Measurements from ENCODE around the gene LYVE1. TPM values are rescaled to one million over a fixed set of nuclear protein-coding genes. Genes with fewer than 3 reads are reported as not detected.

Gene LYVE1
- total RNA-seq, 2 experiments from 2014 or later: not detected

DNA sequence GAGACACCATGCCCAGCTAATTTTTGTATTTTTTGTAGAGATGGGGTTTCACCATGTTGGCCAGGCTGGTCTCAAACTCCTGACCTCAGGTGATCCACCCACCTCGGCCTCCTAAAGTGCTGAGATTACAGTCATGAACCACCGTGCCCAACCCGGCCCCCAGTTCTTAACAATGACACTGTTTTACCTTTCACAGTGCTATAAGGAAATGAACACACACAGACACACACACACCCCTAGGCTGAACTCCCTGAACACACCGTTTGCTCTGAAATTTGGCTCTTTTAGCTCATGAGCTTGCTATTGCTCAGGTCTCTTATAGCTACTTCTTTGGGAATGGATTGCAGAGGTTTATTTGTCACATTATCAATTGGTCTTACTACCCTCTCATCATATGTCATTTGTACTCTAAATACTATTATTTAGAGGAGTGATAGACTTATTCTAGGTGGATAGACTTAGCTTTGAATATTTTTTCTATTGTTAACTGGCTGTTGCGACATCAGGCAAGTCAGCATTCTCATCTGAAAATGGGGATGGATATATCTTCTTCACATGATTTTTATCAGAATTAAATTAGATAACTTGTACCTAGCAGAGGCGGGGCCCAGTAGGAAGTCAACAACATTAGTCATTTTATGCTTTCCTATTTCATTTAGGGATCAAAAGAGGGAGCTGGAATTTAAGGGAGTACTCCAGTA, 2.1 kb downstream of the LYVE1 start:
- CTCF ChIA-PET: interaction anchor here (1.8 kb wide), 1 partner anchor 25 kb away, joined by 6 read pairs; the partner anchor contains the start of gene RNF141
- no peak overlapping the region for H3K4me3 Mint-ChIP-seq
- peaks cover 2% of the 10 kb centered on the region for H3K27me3 Mint-ChIP-seq (ENCODE audit: low read depth)
- H3K36me3 Mint-ChIP-seq (ENCODE audit: low read depth): no peaks in the 10 kb centered on the region
- no peak overlapping the region for H3K27ac Mint-ChIP-seq
- H3K9me3 Mint-ChIP-seq: no peaks in the 10 kb centered on the region
- H3K4me1 Mint-ChIP-seq (ENCODE audit: low read depth): no peaks in the 10 kb centered on the region
- DNase-seq: no peak
- intact Hi-C loops (cut with micrococcal nuclease): no loop called here

DNA sequence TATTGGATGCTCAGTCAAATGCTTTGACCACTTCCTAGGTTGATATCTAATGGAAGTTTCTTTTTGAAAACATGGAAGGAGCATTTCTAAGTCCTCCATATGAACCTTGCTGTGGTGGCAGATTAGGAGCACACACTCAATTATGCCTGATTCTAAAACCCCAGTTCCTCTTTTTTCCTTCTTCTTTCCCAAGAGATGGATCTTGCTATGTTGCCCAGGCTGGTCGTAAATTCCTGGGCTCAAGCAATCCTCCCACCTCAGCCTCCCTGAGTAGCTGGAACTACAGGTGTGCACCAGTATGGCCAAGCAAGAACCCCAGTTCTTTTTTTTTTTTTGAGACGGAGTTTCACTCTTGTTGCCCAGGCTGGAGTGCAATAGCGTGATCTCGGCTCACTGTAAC, 3.0 kb downstream of the LYVE1 start:
- DNase-seq: no peak
- Mint-ChIP-seq H3K4me1 (ENCODE audit: low read depth) (no peaks in the 10 kb centered on the region), H3K9me3 (no peaks in the 10 kb centered on the region), H3K27ac (no peak overlapping the region), H3K27me3 (ENCODE audit: low read depth) (no peaks in the 10 kb centered on the region), H3K4me3 (no peak overlapping the region), H3K36me3 (ENCODE audit: low read depth) (no peaks in the 10 kb centered on the region)
- CTCF ChIA-PET: interaction anchor here (0.7 kb wide), 1 partner anchor 91 kb away, joined by 3 read pairs; no protein-coding TSS in a partner anchor
- intact Hi-C loops (cut with micrococcal nuclease): no loop called here

DNA sequence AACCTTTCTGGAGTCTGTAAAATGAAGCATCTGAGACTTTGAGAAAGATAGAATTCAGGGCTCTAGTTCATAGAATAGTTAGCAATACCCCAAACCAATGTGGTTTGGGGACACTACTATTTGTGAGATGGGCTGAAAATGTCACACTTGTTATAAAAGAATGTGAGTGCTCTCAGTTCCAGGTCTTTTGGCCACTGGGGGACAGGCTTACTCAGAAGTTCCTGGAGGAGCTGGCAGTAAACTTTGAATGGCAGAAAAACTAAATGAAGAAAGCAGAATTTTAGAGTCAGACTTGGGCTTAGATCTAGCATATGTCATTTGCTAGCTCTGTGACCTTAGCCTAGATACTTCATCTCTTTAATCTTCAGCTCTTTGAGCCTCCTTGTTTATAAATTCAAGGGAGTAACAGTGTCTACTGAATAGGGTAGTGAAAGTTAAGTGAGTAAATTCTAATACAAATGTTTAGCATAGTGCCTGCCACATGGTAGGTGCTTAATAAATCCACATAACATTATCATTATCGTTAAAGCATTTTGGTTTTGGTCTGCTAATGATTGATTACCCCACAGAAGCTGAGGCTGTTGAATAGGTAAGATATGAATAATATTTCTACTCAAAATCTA, 3.7 kb downstream of the LYVE1 start:
- CTCF ChIA-PET: interaction anchor here (0.6 to 1.1 kb wide), 3 partner anchors 24 to 999 kb away, joined by 3 read pairs; partner anchors contain the start of gene RNF141
- no peak overlapping the region for H3K4me3 Mint-ChIP-seq
- H3K27me3 Mint-ChIP-seq (ENCODE audit: low read depth): no peaks in the 10 kb centered on the region
- H3K4me1 Mint-ChIP-seq (ENCODE audit: low read depth): no peaks in the 10 kb centered on the region
- H3K9me3 Mint-ChIP-seq: no peaks in the 10 kb centered on the region
- no peak overlapping the region for H3K27ac Mint-ChIP-seq
- H3K36me3 Mint-ChIP-seq (ENCODE audit: low read depth): no peaks in the 10 kb centered on the region
- intact Hi-C loops (cut with micrococcal nuclease): loop anchor here (1.0 kb wide), 1 partner anchor 89 kb away; no protein-coding TSS in a partner anchor
- no peak for DNase-seq

DNA sequence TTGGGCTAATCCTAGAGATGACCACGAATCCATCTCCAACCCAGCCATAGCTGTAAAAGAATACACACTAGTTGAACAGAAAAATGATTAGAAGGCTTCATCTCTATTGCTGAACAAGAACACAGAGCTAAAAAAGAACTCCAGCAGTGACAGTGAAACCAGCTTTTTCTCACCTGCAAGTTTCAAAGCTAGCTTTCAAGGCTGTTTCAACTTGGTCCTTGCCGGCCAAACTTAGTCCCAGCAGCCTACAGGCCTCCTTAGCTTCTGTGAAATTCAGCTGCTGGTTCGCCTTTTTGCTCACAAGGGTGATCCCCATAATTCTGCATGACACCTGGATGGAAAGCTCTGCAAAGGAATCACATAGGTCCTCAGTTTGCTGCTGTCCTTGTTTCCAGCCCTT, 4.4 kb downstream of the LYVE1 start:
- no peaks in the 10 kb centered on the region for H3K4me1 Mint-ChIP-seq (ENCODE audit: low read depth)
- H3K4me3 Mint-ChIP-seq: no peak overlapping the region
- H3K27ac Mint-ChIP-seq: no peak overlapping the region
- H3K36me3 Mint-ChIP-seq (ENCODE audit: low read depth): no peaks in the 10 kb centered on the region
- CTCF ChIA-PET: interaction anchor here (0.7 to 1.1 kb wide), 2 partner anchors 10 to 23 kb away, joined by 3 read pairs; partner anchors contain the start of gene RNF141
- intact Hi-C loops (cut with micrococcal nuclease): loop anchor here (1.0 kb wide), 1 partner anchor 90 kb away; no protein-coding TSS in a partner anchor
- DNase-seq: no peak
- H3K9me3 Mint-ChIP-seq: no peaks in the 10 kb centered on the region
- no peaks in the 10 kb centered on the region for H3K27me3 Mint-ChIP-seq (ENCODE audit: low read depth)

DNA sequence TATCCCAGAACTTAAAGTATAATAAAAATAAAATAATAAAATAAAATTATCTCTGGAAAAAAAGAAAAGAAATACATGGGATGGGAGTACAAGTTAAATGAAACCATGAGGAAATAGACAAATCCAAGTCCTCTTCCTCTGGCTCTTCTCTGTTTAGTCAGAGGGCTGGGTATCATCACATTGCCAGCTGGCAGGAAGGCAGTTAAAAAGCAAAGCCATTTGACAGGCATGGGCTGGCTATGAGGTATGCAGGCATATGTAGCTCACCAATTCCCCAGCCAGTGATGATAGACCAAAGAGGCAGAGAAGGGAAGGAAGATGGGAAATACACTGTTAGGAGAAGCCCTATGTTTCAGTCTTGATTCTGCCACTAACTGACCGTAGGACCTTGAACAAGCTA, 6.5 kb downstream of the LYVE1 start:
- Mint-ChIP-seq H3K27me3 (ENCODE audit: low read depth) (no peaks in the 10 kb centered on the region), H3K4me3 (no peak overlapping the region), H3K36me3 (ENCODE audit: low read depth) (no peaks in the 10 kb centered on the region), H3K9me3 (no peaks in the 10 kb centered on the region), H3K4me1 (ENCODE audit: low read depth) (no peaks in the 10 kb centered on the region), H3K27ac (no peak overlapping the region)
- intact Hi-C loops (cut with micrococcal nuclease): no loop called here
- CTCF ChIA-PET: no interaction called here
- DNase-seq: no peak

DNA sequence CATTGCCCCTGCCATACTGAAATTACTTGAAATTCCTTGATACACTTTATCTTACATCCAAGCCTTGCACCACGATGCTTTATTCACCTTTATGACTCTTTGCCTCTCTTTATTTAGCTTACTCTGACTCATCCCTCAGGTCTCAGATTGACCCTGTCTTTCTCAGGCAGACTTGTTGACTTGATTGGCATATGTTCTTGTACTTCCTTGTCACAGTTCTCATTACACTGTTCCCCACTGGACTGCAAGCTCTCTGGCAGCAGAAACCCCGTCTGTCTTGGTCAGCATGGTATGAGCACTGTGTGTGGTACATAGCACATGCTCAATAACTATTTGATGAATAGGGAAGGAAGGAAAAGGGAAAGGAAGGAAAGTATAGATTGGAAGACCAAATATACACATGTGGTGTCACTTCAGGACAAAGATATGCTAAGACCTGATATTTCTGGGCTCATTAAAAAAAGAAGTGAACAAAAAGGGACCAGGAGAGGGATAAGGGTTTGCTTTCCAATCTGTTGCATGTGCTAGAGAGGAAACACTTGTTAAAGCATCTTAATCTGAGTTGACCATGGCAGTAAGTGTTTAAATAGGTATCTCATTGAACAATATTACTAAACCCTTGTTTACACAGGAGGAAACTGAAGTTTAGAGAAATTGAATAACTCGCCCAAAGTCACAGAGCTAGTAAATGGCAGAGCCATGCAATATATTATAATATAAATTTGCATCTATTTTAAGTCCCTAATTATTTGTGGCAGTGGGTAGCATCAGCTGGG, 7.2 kb downstream of the LYVE1 start:
- Mint-ChIP-seq H3K4me1 (ENCODE audit: low read depth) (no peaks in the 10 kb centered on the region), H3K27me3 (ENCODE audit: low read depth) (peaks cover 2% of the 10 kb centered on the region), H3K27ac (no peak overlapping the region), H3K36me3 (ENCODE audit: low read depth) (no peaks in the 10 kb centered on the region), H3K4me3 (no peak overlapping the region), H3K9me3 (no peaks in the 10 kb centered on the region)
- no peak for DNase-seq
- intact Hi-C loops (cut with micrococcal nuclease): no loop called here
- CTCF ChIA-PET: interaction anchor here (0.8 to 1.0 kb wide), 2 partner anchors 9 to 17 kb away, joined by 3 to 4 read pairs; no protein-coding TSS in a partner anchor

DNA sequence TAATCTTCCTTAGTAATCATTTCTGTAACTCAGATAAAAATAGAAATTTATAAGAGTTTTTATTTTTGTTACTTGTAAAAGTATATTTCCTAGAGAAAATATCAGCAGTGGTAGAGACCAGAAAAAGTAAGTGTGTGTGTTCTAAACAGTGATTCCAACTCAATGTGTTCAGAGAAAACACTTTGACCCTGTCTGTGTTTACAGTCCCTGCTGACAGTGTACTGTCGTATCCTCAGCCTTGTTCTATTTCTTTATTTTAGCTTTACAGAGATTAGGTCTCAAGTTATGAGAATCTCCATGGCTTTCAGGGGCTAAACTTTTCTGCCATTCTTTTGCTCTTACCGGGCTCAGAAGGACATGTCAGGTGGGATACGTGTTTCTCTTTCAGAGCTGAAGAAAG, 10.2 kb downstream of the LYVE1 start:
- intact Hi-C loops (cut with micrococcal nuclease): no loop called here
- Mint-ChIP-seq H3K4me1 (ENCODE audit: low read depth) (no peaks in the 10 kb centered on the region), H3K4me3 (no peak overlapping the region), H3K36me3 (ENCODE audit: low read depth) (no peaks in the 10 kb centered on the region), H3K9me3 (no peaks in the 10 kb centered on the region), H3K27me3 (ENCODE audit: low read depth) (peaks cover 6% of the 10 kb centered on the region), H3K27ac (no peak overlapping the region)
- no peak for DNase-seq
- CTCF ChIA-PET: interaction anchor here (1.3 kb wide), 2 partner anchors 17 to 18 kb away, joined by 4 to 5 read pairs; partner anchors contain the start of gene RNF141

DNA sequence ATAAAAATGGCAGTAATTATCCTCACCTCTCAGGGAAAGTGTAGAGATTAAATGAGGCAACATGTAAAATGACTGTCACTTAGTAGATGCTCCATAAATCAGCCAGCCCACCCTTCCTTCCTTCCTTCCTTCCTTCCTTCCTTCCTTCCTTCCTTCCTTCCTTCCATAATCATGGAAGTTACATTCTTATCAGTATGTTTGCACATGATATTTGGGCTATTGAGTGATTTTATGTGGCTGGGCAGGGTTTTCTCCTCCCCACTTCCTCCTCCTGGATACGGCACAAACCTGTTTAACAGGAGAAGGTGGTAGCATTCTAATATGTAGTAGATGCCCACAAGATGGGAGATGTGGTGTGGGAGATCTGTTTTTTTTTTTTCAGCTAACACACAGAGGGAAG, 11.9 kb downstream of the LYVE1 start:
- Mint-ChIP-seq H3K27ac (no peak overlapping the region), H3K27me3 (ENCODE audit: low read depth) (peaks cover 10% of the 10 kb centered on the region), H3K9me3 (peaks cover 5% of the 10 kb centered on the region), H3K4me3 (no peak overlapping the region), H3K36me3 (ENCODE audit: low read depth) (no peaks in the 10 kb centered on the region), H3K4me1 (ENCODE audit: low read depth) (no peaks in the 10 kb centered on the region)
- CTCF ChIA-PET: no interaction called here
- intact Hi-C loops (cut with micrococcal nuclease): no loop called here
- DNase-seq: no peak

DNA sequence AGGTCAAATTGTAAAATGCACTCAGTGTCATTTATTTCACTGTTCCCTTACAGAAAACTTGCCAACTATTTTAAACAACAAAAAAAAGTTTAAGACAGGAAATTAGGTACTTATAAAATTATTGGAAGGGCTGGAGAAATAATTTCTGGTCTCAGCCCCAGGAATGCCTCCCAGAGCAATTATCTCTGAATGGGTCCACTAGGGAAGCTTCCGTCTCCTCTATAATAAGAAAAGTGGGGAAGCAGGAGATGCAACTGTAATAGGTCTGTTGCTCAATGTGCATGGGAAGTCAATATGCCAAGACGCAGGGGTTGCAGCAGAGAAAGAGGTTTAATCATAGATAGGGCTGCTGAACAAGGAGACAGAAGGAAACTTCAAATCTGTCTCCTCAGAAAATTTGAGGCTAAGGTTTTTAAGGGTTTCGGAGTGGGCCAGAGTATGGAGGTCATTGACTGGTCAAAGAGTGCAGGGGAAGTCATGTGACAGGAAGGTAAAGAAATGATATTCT, 16.6 kb downstream of the LYVE1 start:
- CTCF ChIA-PET: interaction anchor here (1.0 kb wide), 1 partner anchor 9 kb away, joined by 4 read pairs; no protein-coding TSS in a partner anchor

DNA sequence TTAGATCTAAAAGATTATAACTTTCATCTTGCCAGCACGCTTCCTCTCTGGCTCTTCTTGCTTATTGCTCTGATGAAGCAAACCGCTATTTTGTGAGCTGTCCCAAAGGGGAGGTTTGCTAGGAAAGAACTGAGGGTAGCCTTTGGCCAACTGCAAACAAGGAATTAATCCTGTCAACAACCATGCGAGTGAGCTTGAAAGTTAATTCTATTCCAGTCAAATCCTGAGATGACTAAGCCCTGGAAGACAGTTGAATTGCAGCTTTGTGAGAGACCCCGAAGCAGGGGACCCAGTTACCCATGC, 17.2 kb downstream of the LYVE1 start:
- Mint-ChIP-seq H3K9me3 (peaks cover 9% of the 10 kb centered on the region), H3K4me3 (no peak overlapping the region), H3K27me3 (ENCODE audit: low read depth) (peaks cover 9% of the 10 kb centered on the region), H3K36me3 (ENCODE audit: low read depth) (no peaks in the 10 kb centered on the region), H3K27ac (no peak overlapping the region), H3K4me1 (ENCODE audit: low read depth) (no peaks in the 10 kb centered on the region)
- CTCF ChIA-PET: interaction anchor here (1.0 kb wide), 1 partner anchor 10 kb away, joined by 4 read pairs; no protein-coding TSS in a partner anchor
- intact Hi-C loops (cut with micrococcal nuclease): no loop called here
- DNase-seq: no peak

More for the DNA sequence above, 16.6 kb downstream of the LYVE1 start:
- no peak for DNase-seq
- Mint-ChIP-seq H3K4me1 (ENCODE audit: low read depth) (no peaks in the 10 kb centered on the region), H3K27ac (no peak overlapping the region), H3K36me3 (ENCODE audit: low read depth) (no peaks in the 10 kb centered on the region), H3K4me3 (no peak overlapping the region), H3K27me3 (ENCODE audit: low read depth) (peaks cover 10% of the 10 kb centered on the region), H3K9me3 (peaks cover 9% of the 10 kb centered on the region)
- intact Hi-C loops (cut with micrococcal nuclease): no loop called here

DNA sequence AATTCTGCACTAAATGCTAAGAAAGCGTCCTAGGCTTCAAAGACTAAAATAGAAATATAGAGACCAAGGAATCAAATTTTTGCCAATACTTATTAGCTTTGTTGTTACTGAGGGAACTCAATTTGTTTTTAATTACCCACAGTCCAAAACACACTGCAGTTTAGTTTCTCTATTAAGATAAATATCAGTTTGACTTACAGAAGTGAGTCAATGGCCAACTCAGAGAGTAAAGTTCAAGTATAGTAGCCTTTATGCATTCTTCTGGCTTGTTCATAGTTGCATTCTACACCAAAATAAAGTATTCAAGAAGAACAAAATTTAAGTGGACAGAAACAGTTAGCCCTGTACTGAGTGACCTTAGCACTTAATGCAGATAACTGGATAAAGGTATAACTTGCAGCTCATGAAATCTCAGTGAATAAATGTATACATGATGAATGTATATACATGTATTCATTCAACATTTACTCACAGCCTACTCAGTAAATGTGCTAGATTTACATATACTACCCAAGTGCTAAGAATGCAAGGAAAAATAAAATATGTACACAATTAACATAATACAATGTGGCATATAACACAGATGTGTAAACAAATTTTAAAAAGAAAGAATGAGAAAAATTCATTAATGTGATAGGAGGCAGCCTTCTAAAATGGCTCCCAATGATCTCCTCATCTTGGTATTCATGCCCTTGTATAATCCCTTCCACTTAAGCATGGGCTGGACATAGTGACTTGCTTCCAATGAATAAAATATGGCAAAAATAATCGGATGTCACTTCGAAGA, 17.8 kb downstream of the LYVE1 start:
- Mint-ChIP-seq H3K4me1 (ENCODE audit: low read depth) (no peaks in the 10 kb centered on the region), H3K4me3 (no peak overlapping the region), H3K9me3 (peaks cover 9% of the 10 kb centered on the region), H3K36me3 (ENCODE audit: low read depth) (no peaks in the 10 kb centered on the region), H3K27me3 (ENCODE audit: low read depth) (peaks cover 9% of the 10 kb centered on the region), H3K27ac (no peak overlapping the region)
- intact Hi-C loops (cut with micrococcal nuclease): no loop called here
- DNase-seq: no peak
- CTCF ChIA-PET: interaction anchor here (1.0 kb wide), 1 partner anchor 10 kb away, joined by 4 read pairs; the partner anchor contains the start of gene RNF141

Measured in activated naive CD4-positive, alpha-beta T cell treated with anti-CD3 and anti-CD28 coated beads for 36 hours (primary cell).